GM23338 (cell line): ENCODE results near the gene ARMH4. TPM values are rescaled to one million over a fixed set of nuclear protein-coding genes. Genes with fewer than 3 reads are reported as not detected.

ENCODE experiments used
- ATAC-seq: fragments of 200-7000 bp; cut with Tn5 transposase; 3 replicates; pipeline ENCODE4 v1.9.1; 2020
- DNase-seq: peaks from one replicate; pipeline ENCODE4 v3.0.0-alpha.2; 2015; ENCODE audit warnings: low spot score
- H2AFZ ChIP-seq: fragments of 200-600 bp; sonication (generic); 2 replicates; pipeline ENCODE4 v1.8.0; 2016; ENCODE audit warnings: antibody characterized with exemption, mild to moderate bottlenecking, moderate library complexity
- H3F3A ChIP-seq: fragments of 200-600 bp; sonication (generic); replicated peaks from 2 replicates; pipeline ENCODE4 v1.8.0; 2017; ENCODE audit warnings: antibody characterized with exemption, mixed run types, low read depth
- H3K27ac ChIP-seq: fragments of 200-600 bp; sonication (generic); 2 replicates; pipeline ENCODE4 v1.6.1; 2016; ENCODE audit warnings: low read depth
- H3K27me3 ChIP-seq: fragments of 200-600 bp; sonication (generic); 2 replicates; pipeline ENCODE4 v1.8.0; 2016; ENCODE audit warnings: mild to moderate bottlenecking, mixed run types, moderate library complexity; ENCODE audit not compliant: insufficient read depth
- H3K36me3 ChIP-seq: fragments of 200-600 bp; sonication (generic); 2 replicates; pipeline ENCODE4 v1.8.0; 2016; ENCODE audit warnings: mild to moderate bottlenecking; ENCODE audit not compliant: insufficient read depth
- H3K4me1 ChIP-seq: fragments of 200-600 bp; sonication (generic); 2 replicates; pipeline ENCODE4 v1.8.0; 2016; ENCODE audit warnings: mild to moderate bottlenecking, moderate library complexity; ENCODE audit not compliant: insufficient read depth
- H3K4me2 ChIP-seq: fragments of 200-600 bp; sonication (generic); 2 replicates; pipeline ENCODE4 v1.7.1; 2017; ENCODE audit warnings: mixed run types
- H3K4me3 ChIP-seq: fragments of 200-600 bp; sonication (generic); 2 replicates; pipeline ENCODE4 v1.6.1; 2016; ENCODE audit warnings: mixed run types
- H3K79me2 ChIP-seq: fragments of 200-600 bp; sonication (generic); replicated peaks from 2 replicates; pipeline ENCODE4 v1.8.0; 2017; ENCODE audit warnings: mild to moderate bottlenecking; ENCODE audit not compliant: insufficient read depth
- H3K9me2 ChIP-seq: fragments of 200-600 bp; sonication (generic); 2 replicates; pipeline ENCODE4 v1.8.0; 2017; ENCODE audit not compliant: insufficient read depth
- H4K20me1 ChIP-seq: fragments of 200-600 bp; sonication (generic); replicated peaks from 2 replicates; pipeline ENCODE4 v1.8.0; 2017; ENCODE audit warnings: mild to moderate bottlenecking; ENCODE audit not compliant: insufficient read depth
- H3K27ac Mint-ChIP-seq: 2 replicates; pipeline ENCODE4 v1.8.0; 2020; ENCODE audit warnings: inconsistent platforms, mild to moderate bottlenecking, moderate library complexity, mixed read lengths
- H3K27me3 Mint-ChIP-seq: 3 replicates; pipeline ENCODE4 v1.8.0; 2022; ENCODE audit warnings: low read depth, mild to moderate bottlenecking, moderate library complexity, mixed read lengths, inconsistent platforms; ENCODE audit not compliant: insufficient read depth, poor library complexity
- H3K36me3 Mint-ChIP-seq: 3 replicates; pipeline ENCODE4 v1.8.0; 2021; ENCODE audit warnings: low read depth, mild to moderate bottlenecking, inconsistent platforms, moderate library complexity, mixed read lengths
- H3K4me1 Mint-ChIP-seq: 3 replicates; pipeline ENCODE4 v1.8.0; 2020; ENCODE audit warnings: mild to moderate bottlenecking, inconsistent platforms, mixed read lengths
- H3K4me3 Mint-ChIP-seq: 3 replicates; pipeline ENCODE4 v1.8.0; 2021; ENCODE audit warnings: moderate library complexity, mild to moderate bottlenecking, inconsistent platforms, mixed read lengths
- H3K9me3 Mint-ChIP-seq: 3 replicates; pipeline ENCODE4 v1.8.0; 2020; ENCODE audit warnings: moderate library complexity, mild to moderate bottlenecking, inconsistent platforms, mixed read lengths
- CREB1 ChIP-seq: fragments of 250-450 bp; sonication (Bioruptor Pico); IDR thresholded peaks from 2 replicates; pipeline ENCODE4 v1.5.0; 2020; ENCODE audit warnings: low read depth, mild to moderate bottlenecking, moderate library complexity
- EZH2 ChIP-seq: fragments of 200-600 bp; sonication (generic); IDR thresholded peaks from one replicate; pipeline ENCODE4 v1.8.0; 2017; ENCODE audit warnings: antibody characterized with exemption, mild to moderate bottlenecking, low read depth; ENCODE audit not compliant: unreplicated experiment
- EZH2phosphoT487 ChIP-seq: fragments of 200-600 bp; sonication (generic); IDR thresholded peaks from one replicate; pipeline ENCODE4 v1.8.1; 2018; ENCODE audit warnings: antibody characterized with exemption; ENCODE audit not compliant: unreplicated experiment
- JUNB ChIP-seq: IDR thresholded peaks from one replicate; pipeline ENCODE4 v1.6.1; 2016; ENCODE audit warnings: antibody characterized with exemption; ENCODE audit not compliant: unreplicated experiment
- NANOG ChIP-seq: IDR thresholded peaks from 2 replicates; pipeline ENCODE4 v1.6.1; 2016; ENCODE audit warnings: antibody characterized with exemption, borderline replicate concordance
- POLR2AphosphoS5 ChIP-seq: IDR thresholded peaks from 2 replicates; pipeline ENCODE4 v1.6.1; 2016; ENCODE audit warnings: antibody characterized with exemption, low read depth
- STAT1 ChIP-seq: IDR thresholded peaks from one replicate; pipeline ENCODE4 v1.6.1; 2016; ENCODE audit warnings: antibody characterized with exemption; ENCODE audit not compliant: unreplicated experiment
- ZNF114 ChIP-seq: fragments of 250-450 bp; sonication (Bioruptor Pico); IDR thresholded peaks from 2 replicates; pipeline ENCODE4 v1.5.0; 2020; ENCODE audit warnings: mild to moderate bottlenecking, moderate library complexity
- ZNF331 ChIP-seq: fragments of 250-450 bp; sonication (Bioruptor Pico); IDR thresholded peaks from 2 replicates; pipeline ENCODE4 v1.5.0; 2020; ENCODE audit warnings: low read depth, mild to moderate bottlenecking, moderate library complexity
- polyA plus RNA-seq: library from polyadenylated mRNA; unstranded; fragments of >200 nt; fragmentation: Nextera tagmentation; extraction: Ambion mirVana; gene quantifications from 2 replicates; pipeline ENCODE4 v1.2.1, GENCODE V29; 2016
- total RNA-seq: library from RNA; depleted of rRNA; stranded (reverse); fragments of >200 nt; shearing (Covaris generic); gene quantifications from 2 replicates; pipeline ENCODE4 v1.2.3, GENCODE V29; 2014
- TF ChIP-seq, protein P1 (sequence below): fragments of 250-450 bp; sonication (Bioruptor Pico); IDR thresholded peaks from 2 replicates; pipeline ENCODE4 v1.5.0; 2020; ENCODE audit warnings: mild to moderate bottlenecking, moderate library complexity
- TF ChIP-seq, protein P2 (sequence below): IDR thresholded peaks from one replicate; pipeline ENCODE4 v1.6.1; 2018; ENCODE audit warnings: antibody characterized with exemption; ENCODE audit not compliant: unreplicated experiment
- TF ChIP-seq, protein P3 (sequence below), 2 experiments: fragments of 200-600 bp in 1 of 2; sonication (generic) in 1 of 2; conservative IDR thresholded peaks; 2 replicates each; pipeline versions ENCODE4 v1.5.1 to v1.6.1; 2016 to 2017; ENCODE audit warnings: antibody characterized with exemption in 2 of 2, low read depth in 2 of 2, mild to moderate bottlenecking in 2 of 2, moderate library complexity in 1 of 2
- TF ChIP-seq, protein P4 (sequence below): IDR thresholded peaks from 2 replicates; pipeline ENCODE4 v1.6.1; 2016; ENCODE audit warnings: antibody characterized with exemption

ARMH4 gene
- total and polyA plus RNA-seq, 2 experiments from 2014 or later, result 15.5 to 20.2 TPM

DNA sequence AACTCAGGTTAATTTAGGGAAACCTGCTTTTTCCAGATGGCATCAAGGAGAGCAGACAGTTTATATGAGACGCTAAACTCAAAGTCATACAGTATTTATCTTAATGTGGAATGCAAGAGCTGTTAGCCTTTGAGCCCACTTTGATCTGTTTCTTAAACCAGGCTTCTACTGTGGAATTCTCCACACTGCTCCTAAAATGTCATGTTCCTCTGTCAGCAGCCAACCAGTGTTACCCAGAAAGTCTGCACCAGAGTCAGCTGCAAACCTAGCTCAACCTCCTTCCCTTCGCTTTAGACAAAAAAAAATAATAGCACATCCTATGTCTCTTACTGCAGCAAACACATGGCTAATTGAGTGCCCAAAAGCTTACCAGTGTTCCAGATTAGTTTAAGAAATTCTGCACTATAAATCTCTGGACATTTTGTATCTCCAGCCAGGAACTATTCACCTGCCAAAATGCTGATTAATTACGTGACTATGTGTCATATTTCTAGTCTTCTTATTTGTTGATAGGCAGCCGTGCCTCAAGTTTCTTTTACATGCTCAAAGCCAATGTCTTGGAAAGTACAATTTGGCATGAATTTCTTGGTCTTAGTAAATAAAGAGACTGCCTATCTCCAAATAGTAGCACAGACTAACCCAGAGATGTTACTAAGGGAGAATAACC, 21.8 kb downstream of the ARMH4 start:
- Mint-ChIP-seq H3K9me3 (peaks cover 17% of the 10 kb centered on the region), H3K27ac (no peak overlapping the region), H3K27me3 (no peaks in the 10 kb centered on the region), H3K4me1 (peaks cover 5% of the 10 kb centered on the region; the same call in 2 of the 3 replicates), H3K36me3 (peaks cover 19% of the 10 kb centered on the region), H3K4me3 (no peak overlapping the region)
- H2AFZ ChIP-seq, result no peak overlapping the region
- no peaks in the 10 kb centered on the region for H3K36me3 ChIP-seq
- H3K27ac ChIP-seq, result no peak overlapping the region
- no peak overlapping the region for H3K4me2 ChIP-seq
- no peak for ATAC-seq
- no peaks in the 10 kb centered on the region for H3K27me3 ChIP-seq
- no peaks in the 10 kb centered on the region for H3F3A ChIP-seq
- no peaks in the 10 kb centered on the region for H3K79me2 ChIP-seq
- TF ChIP-seq STAT1 (no peak), ZNF114 (CRISPR knock-in tag) (no peak), CREB1 (CRISPR knock-in tag) (no peak), POLR2AphosphoS5 (no peak), EZH2 (no peak), EZH2phosphoT487 (no peak), NANOG (no peak), JUNB (no peak), ZNF331 (no peak)
- TF ChIP-seq, protein P1, sequence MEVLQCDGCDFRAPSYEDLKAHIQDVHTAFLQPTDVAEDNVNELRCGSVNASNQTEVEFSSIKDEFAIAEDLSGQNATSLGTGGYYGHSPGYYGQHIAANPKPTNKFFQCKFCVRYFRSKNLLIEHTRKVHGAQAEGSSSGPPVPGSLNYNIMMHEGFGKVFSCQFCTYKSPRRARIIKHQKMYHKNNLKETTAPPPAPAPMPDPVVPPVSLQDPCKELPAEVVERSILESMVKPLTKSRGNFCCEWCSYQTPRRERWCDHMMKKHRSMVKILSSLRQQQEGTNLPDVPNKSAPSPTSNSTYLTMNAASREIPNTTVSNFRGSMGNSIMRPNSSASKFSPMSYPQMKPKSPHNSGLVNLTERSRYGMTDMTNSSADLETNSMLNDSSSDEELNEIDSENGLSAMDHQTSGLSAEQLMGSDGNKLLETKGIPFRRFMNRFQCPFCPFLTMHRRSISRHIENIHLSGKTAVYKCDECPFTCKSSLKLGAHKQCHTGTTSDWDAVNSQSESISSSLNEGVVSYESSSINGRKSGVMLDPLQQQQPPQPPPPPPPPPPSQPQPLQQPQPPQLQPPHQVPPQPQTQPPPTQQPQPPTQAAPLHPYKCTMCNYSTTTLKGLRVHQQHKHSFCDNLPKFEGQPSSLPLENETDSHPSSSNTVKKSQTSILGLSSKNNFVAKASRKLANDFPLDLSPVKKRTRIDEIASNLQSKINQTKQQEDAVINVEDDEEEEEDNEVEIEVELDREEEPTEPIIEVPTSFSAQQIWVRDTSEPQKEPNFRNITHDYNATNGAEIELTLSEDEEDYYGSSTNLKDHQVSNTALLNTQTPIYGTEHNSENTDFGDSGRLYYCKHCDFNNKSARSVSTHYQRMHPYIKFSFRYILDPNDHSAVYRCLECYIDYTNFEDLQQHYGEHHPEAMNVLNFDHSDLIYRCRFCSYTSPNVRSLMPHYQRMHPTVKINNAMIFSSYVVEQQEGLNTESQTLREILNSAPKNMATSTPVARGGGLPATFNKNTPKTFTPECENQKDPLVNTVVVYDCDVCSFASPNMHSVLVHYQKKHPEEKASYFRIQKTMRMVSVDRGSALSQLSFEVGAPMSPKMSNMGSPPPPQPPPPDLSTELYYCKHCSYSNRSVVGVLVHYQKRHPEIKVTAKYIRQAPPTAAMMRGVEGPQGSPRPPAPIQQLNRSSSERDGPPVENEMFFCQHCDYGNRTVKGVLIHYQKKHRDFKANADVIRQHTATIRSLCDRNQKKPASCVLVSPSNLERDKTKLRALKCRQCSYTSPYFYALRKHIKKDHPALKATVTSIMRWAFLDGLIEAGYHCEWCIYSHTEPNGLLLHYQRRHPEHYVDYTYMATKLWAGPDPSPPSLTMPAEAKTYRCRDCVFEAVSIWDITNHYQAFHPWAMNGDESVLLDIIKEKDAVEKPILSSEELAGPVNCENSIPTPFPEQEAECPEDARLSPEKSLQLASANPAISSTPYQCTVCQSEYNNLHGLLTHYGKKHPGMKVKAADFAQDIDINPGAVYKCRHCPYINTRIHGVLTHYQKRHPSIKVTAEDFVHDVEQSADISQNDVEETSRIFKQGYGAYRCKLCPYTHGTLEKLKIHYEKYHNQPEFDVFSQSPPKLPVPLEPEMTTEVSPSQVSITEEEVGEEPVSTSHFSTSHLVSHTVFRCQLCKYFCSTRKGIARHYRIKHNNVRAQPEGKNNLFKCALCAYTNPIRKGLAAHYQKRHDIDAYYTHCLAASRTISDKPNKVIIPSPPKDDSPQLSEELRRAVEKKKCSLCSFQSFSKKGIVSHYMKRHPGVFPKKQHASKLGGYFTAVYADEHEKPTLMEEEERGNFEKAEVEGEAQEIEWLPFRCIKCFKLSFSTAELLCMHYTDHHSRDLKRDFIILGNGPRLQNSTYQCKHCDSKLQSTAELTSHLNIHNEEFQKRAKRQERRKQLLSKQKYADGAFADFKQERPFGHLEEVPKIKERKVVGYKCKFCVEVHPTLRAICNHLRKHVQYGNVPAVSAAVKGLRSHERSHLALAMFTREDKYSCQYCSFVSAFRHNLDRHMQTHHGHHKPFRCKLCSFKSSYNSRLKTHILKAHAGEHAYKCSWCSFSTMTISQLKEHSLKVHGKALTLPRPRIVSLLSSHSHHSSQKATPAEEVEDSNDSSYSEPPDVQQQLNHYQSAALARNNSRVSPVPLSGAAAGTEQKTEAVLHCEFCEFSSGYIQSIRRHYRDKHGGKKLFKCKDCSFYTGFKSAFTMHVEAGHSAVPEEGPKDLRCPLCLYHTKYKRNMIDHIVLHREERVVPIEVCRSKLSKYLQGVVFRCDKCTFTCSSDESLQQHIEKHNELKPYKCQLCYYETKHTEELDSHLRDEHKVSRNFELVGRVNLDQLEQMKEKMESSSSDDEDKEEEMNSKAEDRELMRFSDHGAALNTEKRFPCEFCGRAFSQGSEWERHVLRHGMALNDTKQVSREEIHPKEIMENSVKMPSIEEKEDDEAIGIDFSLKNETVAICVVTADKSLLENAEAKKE (CRISPR knock-in tag), result no peak
- TF ChIP-seq, protein P2, sequence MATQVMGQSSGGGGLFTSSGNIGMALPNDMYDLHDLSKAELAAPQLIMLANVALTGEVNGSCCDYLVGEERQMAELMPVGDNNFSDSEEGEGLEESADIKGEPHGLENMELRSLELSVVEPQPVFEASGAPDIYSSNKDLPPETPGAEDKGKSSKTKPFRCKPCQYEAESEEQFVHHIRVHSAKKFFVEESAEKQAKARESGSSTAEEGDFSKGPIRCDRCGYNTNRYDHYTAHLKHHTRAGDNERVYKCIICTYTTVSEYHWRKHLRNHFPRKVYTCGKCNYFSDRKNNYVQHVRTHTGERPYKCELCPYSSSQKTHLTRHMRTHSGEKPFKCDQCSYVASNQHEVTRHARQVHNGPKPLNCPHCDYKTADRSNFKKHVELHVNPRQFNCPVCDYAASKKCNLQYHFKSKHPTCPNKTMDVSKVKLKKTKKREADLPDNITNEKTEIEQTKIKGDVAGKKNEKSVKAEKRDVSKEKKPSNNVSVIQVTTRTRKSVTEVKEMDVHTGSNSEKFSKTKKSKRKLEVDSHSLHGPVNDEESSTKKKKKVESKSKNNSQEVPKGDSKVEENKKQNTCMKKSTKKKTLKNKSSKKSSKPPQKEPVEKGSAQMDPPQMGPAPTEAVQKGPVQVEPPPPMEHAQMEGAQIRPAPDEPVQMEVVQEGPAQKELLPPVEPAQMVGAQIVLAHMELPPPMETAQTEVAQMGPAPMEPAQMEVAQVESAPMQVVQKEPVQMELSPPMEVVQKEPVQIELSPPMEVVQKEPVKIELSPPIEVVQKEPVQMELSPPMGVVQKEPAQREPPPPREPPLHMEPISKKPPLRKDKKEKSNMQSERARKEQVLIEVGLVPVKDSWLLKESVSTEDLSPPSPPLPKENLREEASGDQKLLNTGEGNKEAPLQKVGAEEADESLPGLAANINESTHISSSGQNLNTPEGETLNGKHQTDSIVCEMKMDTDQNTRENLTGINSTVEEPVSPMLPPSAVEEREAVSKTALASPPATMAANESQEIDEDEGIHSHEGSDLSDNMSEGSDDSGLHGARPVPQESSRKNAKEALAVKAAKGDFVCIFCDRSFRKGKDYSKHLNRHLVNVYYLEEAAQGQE, result no peak
- TF ChIP-seq, protein P3, sequence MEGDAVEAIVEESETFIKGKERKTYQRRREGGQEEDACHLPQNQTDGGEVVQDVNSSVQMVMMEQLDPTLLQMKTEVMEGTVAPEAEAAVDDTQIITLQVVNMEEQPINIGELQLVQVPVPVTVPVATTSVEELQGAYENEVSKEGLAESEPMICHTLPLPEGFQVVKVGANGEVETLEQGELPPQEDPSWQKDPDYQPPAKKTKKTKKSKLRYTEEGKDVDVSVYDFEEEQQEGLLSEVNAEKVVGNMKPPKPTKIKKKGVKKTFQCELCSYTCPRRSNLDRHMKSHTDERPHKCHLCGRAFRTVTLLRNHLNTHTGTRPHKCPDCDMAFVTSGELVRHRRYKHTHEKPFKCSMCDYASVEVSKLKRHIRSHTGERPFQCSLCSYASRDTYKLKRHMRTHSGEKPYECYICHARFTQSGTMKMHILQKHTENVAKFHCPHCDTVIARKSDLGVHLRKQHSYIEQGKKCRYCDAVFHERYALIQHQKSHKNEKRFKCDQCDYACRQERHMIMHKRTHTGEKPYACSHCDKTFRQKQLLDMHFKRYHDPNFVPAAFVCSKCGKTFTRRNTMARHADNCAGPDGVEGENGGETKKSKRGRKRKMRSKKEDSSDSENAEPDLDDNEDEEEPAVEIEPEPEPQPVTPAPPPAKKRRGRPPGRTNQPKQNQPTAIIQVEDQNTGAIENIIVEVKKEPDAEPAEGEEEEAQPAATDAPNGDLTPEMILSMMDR (conservative IDR thresholded peaks at IDR 0.05; ENCODE audit: low read depth in 2 of 2), result no peak
- TF ChIP-seq, protein P4, sequence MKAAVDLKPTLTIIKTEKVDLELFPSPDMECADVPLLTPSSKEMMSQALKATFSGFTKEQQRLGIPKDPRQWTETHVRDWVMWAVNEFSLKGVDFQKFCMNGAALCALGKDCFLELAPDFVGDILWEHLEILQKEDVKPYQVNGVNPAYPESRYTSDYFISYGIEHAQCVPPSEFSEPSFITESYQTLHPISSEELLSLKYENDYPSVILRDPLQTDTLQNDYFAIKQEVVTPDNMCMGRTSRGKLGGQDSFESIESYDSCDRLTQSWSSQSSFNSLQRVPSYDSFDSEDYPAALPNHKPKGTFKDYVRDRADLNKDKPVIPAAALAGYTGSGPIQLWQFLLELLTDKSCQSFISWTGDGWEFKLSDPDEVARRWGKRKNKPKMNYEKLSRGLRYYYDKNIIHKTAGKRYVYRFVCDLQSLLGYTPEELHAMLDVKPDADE, result no peak
- H4K20me1 ChIP-seq, result no peaks in the 10 kb centered on the region
- no peaks in the 10 kb centered on the region for H3K9me2 ChIP-seq
- no peak for DNase-seq
- H3K4me3 ChIP-seq, result no peak overlapping the region
- H3K4me1 ChIP-seq, result no peaks in the 10 kb centered on the region
